NCI-H2196 treated with DMSO at 0.1 percent for 48 hours (cell line): ENCODE measurements around the gene NPHP4.
"Not testable (repeated sequence)": the region's sequence is repeated elsewhere in the genome, so short reads cannot be mapped to it uniquely, and the experiment has no call there.

Experiments
- DNase-seq: peaks from one replicate; lab custom pipeline; 2025; ENCODE audit not compliant: unreplicated experiment; lab: John Stamatoyannopoulos, UW

The NPHP4 gene

DNA sequence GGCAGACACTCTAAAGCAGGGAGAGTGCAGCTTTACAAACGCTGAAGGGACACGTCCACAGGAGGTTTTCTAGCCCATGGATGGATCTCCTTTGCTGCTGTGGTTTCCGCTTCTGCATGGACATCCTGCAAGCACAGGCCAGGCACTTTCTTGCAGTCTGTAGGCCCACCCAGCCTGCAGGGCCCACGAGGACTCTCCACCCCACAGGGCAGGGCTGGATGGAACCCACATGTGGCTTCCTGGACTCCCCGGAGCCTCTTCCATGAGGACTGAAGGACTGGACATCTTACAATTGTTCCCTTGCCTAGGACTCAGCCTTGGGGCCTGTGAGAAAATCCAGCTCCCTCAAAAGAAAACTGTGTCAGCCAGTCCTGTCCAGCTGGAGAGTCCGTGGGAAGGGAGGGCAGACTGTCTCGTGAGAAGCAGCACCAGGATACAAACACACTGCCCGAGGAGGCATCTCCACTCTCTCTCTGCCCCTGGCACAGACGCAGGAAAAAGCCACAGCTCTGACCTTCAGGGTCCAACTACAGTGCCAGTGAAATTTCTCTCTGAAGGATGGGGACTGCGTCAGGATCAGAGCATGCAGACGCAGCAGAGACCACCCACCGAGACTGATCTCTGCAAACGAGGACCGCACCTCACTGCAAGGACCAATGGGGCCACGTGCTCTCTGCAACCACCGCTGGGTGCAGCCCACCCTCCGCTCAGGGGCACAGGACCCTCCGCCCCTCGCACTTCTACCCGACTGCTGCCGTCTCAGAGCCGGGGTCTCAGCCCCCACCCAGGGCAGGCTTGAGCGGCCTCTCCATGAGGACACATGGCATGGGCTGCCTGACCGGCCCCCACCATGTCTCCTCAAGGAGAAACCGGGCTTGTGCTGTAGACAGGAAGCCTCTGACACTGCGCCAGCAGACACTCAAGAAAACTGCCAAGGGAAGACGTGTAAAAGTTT is 130.1 kb downstream of the NPHP4 start:
- DNase-seq, result no peak

DNA sequence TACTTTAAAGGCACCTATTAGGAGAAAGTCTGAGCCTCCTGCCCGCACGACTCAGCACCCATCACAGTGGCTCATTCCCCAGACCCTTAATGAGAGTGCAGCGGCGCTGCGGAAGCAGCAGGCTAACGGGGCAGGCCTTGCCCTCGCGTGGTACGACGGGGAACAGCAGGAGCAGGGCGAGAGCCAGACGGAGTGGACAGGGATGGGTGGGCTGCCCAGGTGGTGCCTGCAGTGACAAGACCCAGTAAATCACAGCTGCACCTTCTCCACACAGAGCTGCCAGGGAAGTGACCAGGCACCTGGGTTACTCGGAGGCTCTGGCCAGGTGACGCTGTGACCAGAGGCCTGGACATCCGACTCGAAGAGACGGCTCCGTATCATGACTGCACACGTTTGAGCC is 131.9 kb downstream of the NPHP4 start:
- no peak for DNase-seq

DNA sequence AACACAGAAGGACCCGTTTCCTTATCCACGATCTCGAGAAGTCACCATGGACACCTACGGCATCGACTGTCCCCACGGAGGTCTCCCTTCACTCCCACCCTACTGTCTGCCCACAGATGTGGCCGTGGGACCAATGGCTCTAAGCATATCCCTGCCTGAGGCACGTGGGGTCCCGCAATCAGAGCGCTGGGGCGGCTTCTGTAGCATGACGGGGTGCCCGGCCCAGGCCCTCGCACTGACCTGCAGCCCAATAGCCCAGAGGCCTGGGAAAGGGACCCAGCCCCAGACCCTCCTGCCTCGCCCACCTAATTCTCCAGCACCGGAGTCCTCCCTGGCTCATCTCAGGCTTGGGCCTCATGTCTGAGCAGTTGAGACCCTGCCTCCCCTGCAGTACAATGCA is 132.5 kb downstream of the NPHP4 start:
- DNase-seq, result no peak

DNA sequence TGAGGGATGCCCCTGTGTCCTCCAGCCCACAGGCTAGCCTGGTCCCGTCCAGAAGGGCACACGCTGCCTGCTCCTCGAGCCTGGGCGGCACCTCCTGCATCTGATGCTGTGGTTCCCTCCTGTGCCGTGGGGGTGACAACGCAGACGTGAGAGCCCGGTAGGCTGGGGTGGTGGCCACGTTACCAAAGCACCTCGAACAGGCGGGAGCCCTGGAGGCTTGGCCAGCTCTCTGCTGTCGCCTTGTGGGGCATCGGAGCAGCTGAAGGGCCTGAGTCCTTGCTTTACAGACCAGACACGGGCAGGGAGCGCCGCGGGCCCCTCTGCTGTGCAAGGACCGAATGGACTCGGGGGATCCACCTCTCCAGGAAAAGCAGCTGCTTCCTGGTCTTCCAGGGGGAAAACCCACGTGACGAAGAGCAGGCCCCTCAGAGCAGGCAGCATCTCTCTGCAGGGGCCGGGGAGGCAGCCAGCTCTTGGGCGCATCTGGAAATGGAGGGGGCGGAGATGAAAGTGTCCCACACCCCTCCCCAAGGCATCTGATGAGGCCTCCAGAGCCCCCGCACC is 133.3 kb downstream of the NPHP4 start:
- no peak for DNase-seq

DNA sequence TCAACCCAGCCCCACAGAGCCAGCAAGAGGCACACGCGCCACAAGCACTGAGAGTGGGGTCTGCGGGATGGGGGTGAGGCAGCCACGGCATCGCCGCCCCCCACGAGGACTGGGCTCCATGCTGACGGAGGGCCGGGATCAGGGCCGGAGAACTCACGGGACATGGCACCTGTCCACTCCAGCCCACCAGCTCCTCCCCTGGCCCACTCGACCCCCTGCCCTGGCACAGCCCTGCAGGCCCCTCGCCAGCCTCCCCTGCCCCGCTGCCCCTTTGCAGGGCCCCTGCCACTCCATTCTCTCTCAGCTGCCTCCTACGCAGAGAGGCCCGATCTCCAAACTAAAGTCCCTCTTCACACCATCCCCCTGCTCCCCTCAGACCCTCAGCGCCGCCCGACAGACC is 134.0 kb downstream of the NPHP4 start:
- DNase-seq, result no peak

DNA sequence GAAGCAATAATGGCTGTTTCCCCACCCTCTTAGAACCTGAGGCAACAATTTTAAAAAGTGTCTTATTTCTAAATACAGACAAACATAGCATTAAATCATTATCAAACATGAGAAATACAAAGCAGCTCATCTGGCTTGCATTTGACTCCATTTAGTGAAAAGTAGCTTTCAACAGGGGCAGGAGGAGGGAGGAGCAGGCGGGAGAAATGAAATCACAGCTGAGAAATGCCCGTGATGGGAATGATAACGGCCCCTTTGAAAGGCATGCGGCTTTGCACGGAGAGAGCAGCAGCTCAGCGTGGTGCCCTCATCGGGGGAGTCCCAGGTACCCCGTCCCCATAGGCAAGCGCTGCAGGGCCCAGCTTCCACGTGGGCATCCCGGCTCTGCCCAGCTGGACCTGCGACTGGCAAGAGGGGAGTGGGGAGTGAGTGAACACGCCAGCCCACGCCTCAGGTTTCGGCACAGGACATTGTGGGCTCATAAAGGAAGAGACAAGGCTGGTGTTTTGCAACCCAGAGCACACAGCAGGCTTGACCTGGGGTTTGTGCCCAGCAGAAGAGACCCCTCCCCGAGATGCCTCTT is 134.6 kb downstream of the NPHP4 start:
- no peak for DNase-seq

DNA sequence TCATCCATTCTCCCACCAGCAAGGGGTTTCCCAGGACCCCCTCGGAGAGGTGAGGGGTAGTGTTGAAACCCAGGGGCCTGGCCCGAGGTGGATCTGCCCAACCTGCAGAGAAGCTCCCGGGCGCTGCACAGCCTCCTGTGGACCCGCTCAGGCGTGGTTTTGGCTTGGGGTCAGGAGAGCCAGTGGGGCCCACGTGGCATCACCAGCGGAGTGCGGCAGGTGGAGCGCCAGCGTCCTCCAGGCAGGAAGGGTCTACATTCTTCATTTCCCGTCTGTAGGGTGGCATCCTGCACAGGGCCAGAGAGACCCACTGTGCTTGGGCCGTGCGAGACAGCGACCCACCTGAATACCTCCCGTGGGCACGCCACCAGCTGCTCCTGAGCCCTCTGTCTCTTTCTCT is 135.2 kb downstream of the NPHP4 start:
- no peak for DNase-seq

DNA sequence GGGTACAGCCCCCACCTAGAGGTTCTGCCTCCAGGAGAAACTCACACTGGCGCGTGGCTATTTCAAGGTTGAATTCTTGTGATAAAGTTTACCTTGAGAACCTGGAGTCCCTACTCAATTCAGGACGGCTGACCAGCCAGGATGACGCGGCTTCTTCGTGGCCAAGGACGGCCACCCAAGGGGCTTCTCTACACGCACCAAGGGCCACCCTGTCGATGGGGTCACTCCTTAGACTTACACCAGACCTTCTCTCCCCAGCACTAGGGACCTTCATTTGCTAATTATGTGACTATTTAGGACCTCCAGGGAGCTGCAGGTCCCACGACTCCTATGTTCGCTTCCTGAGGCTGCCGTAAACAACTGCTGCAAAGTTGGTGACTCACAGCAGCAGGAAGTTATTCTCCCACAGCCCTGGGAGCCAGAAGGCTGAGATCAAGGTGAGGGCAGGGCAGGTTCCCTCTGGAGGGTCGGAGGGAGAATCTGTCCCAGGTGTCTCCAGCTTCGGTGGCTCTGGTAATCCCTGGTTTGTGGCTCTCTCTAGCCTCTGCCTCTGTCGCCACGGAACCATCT is 135.9 kb downstream of the NPHP4 start:
- DNase-seq, result no peak

DNA sequence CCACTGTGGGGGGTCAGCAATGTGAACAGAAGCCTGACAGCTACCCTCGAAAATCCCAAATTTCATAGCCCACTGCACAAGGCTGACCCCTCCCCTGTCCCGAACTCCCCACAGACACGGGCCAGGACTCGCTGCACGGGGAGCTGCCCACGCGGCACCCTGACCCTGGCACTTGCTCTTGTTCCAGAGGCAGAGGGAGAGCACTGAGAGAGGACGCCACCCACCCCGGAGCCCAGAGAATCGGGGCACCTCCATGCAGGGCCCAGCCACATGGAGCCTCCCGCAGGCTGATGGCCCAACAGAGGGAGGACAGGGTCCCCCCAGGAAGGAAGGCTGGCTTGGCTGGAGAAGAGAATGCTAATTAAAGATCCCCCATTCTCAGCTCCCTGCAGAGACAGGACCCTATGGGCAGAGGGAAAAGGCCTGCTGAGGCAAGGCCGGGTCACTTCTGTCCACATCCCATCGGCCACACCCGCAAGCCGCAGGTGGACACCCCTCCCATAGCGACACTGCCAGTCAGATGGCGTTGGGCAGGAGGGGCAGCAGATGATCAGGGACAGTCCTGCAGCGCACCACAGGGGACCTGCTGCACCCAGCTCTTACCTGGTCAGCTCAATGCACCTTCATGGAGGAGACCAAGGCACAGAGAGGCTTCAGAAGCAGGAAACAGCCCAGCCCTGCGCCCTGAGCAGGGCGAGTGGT is 136.9 kb downstream of the NPHP4 start:
- DNase-seq, result no peak

DNA sequence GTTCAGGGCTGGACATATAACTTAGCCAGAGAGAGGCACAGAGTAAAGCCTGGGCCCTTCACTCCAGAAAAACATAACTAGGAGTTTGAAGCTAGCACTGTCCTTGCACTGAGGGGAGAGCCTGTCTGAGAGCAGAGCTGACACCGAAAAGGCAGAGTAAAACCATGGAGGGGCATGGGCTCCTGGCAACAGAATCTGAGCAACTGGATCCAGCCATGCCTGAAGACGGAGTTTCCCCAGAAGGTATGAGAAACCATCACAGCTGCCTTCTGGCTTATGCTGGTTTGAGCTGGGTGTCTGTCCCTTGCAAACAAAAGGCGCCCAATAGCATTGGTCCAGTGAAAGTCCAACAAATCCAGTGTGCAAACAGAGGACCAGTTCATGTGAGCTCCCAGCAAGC is 137.5 kb downstream of the NPHP4 start:
- no peak for DNase-seq

DNA sequence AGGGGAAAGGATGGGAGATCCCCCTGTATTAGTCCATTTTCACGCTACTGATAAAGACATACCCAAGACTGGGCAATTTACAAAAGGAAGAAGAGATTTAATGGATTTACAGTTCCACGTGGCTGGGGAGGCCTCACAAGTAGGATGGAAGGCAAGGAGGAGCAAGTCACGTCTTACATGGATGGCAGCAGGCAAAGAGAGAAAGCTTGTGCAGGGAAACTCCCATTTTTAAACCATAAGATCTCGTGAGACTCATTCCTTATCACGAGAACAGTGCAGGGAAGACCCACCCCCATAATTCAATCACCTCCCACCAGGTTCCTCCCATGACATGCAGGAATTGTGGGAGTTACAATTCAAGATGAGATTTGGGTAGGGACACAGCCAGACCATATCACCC is 138.4 kb downstream of the NPHP4 start:
- not testable (repeated sequence) for DNase-seq

DNA sequence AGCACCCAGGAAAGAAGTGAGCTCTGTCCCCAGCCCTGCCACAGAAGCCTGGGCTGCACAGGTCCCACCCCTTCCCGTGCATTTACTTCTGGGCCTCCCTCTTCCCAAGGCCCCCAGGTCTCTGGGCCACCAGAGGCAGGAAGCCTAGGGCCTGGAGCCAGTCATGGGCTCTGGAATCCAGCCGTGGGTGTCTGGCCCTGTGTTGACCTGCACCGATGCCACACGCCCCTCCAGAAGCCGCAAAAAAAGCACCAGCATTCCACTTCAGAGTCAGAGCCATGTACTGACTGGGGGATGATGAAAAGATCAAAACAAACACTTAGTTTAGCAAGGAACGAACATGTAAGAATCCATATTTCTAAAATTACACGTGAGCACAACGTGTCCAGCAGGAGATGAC is 141.7 kb downstream of the NPHP4 start:
- DNase-seq, result no peak

DNA sequence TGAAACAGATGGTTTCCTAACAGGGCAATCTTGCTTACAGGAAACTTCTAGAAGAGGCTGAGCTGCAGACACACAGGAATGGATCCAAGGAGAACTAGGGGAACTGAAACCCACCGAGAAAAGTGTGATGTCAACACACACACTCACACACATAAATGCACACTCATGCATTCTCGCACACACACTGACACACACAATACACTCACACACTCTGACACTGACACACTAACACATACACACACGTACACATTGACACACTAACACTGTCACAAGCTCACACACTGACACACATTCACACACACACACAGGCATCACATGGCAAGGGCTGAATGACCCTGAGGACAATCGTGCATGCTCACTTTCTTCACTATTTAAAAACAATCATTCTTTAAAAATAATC is 142.7 kb downstream of the NPHP4 start:
- DNase-seq, result no peak

DNA sequence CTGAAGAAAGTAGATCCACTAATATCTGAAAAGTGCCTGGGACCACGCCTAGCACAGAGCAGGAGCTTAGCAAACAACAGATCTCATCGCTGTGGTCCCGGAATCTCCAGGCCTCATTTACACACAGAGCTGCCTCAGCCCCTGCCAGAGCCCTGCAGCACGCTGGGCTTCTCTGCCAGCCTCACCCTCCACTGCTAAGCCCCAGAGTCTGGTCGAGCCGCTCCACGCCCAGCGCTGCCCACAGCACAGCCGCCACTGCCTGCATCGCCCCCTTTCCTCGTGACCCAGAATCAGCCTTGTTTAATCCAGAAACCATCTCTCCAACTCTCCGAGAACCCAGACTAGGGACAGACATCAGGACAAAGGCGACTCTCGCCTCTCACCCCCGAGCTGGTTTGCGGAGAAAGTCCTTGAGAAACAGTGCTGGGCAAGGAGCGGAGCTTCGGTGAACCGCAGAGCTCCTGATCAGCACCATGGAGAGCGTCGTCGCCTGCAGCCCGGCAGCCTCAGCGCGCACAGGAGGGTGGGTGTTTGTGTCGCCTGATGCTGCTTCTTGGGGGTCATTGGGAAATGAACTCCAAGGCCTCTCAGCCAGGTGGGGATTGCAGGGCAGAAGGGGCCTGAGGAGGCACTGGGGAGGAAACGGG is 145.1 kb downstream of the NPHP4 start:
- no peak for DNase-seq

DNA sequence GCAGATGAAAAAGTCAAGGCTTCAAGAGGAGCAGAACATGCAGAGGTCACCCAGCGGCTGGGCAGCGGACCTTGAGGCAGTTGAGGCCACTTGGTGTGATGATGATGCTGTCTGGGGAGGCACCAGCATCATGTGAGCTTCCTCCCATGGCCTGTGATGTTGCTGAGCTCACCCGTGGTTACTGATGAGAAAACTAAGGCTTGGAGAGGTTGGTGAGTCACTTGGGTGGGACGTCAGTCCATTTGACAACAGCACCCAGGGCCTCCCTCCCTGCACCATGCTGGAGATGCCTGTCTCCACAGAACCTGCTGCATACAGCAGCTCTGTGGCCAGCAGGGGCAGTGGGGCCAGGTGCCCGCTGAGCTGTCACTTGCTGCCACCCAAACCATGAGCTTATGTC is 146.8 kb downstream of the NPHP4 start:
- no peak for DNase-seq

DNA sequence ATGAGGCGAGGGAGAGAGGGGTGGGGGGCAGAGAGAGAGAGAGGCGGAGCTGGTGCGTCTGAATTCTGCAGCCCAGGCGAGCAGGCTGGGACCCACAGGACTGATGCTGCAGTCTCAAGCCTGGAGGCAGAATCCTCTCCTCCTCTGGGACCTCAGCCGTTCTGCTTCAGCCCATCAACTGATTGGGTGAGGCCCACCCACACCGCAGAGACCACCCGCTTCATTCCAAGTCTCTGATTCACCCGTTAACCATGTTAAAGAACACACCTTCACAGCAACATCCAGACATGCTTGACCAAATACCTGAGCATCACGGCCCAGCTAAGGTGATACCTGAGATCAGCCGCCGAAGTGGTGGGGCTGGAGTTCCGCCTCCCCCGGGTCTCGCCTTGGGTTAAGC is 147.8 kb downstream of the NPHP4 start:
- no peak for DNase-seq

DNA sequence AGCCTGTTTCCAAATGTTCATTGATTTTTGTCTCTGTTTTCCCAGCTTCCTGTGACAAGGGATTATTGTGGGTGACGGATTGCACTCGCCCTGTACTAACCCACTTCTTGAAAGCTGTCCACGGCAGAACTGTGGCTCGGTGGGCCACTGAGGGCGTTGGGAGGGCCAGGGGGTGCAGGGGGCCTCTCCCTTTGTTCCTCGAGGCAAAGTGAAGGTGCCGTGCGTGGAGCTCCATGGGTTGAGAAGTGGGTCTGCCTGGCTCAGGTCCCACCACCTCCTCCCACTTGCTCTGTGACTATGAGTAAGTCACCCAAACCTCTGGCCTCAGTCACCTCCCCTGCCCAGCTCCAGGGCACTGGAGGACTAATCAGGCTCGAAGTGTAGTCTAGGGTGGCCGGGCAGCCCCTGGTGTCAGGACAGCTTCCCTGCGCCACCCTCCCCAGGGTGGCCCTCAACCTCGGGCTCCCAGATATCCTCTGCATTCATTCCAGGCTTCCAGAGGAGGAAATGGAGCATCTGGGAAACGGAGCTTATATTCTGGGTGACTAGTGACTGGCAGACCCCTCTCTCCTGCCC is 148.6 kb downstream of the NPHP4 start:
- no peak for DNase-seq

DNA sequence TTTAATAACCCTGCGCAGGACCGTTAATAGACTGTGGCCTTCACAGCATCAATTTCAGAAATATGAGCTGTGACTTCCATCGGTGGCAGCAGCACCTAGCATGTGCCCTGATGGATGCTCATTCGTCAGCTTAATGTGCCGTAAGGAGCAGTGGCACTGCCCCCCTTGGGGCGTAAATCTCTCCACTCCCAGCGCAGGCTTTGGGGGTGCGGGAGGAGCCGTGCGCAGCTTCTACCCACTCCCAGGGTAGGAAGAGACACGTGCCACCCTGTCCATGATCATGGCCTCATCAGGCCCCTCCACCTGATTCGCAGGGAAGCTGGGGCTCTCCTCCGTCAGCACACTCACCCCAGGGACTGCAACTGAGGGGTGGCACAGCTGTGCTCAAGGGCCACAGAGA is 149.5 kb downstream of the NPHP4 start:
- no peak for DNase-seq

DNA sequence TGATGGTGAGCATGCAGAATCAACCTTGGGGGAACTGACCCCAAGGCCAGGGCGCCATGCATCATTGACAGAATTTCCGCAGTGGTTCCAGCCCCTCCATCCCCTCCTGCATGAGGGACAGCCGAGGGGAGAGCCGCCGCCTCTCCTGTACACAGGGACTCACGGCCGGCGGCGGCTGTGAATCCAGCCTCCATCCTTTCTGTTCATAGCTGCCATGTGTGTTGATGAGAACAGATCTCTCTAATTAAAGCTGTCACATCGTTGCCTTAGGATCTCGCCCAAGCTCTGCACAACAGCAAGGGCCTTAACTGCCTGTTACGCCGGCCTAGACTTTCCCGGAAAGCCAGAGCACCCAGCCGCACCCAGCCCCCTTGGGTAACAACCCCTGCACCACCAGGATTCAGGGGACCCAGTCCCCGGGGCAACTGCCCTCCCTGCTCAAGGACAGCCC is 151.6 kb downstream of the NPHP4 start:
- DNase-seq, result no peak

DNA sequence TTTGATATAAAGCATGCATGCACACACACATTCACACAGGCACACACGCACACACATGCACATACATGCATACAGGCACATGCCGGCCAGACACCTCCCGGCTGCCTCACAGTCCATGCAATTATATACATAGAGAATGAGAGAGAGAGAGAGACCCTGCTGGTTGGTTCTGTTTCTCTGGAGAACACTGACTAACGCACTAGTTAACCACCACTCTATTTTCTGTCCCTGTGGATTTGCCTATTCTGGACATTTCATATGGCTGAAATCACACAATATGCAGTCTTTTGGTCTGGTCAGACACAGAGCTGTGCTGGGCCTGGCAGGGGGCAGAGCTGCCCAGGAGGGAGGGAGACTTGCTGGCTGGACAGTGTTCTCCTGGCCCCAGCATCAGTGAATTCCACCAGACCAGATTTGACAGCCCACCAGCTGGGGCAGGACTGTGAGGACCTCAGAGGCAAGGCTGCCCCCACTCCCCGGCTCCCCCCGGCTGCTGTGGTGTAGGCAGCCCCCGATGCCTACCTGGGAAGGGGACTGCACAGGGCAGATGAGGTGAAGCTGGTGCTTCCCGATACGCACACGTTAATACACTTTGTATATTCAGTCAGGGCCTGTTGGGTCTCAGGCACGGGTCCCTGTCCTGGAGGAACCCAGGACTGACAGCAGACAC is 152.2 kb downstream of the NPHP4 start:
- no peak for DNase-seq
